PC-9 (cell line): ENCODE results near the gene SYMPK.

Source experiments
- EZH2 ChIP-seq: fragments of 200-600 bp; sonication (generic); IDR thresholded peaks from 2 replicates; pipeline ENCODE4 v1.8.0; 2017; ENCODE audit warnings: antibody characterized with exemption, low read depth
- TF ChIP-seq, protein P1 (sequence below): fragments of 200-600 bp; sonication (generic); conservative IDR thresholded peaks from 2 replicates; pipeline ENCODE4 v1.6.1; 2017; ENCODE audit warnings: mixed run types, antibody characterized with exemption, mild to moderate bottlenecking, moderate library complexity

DNA sequence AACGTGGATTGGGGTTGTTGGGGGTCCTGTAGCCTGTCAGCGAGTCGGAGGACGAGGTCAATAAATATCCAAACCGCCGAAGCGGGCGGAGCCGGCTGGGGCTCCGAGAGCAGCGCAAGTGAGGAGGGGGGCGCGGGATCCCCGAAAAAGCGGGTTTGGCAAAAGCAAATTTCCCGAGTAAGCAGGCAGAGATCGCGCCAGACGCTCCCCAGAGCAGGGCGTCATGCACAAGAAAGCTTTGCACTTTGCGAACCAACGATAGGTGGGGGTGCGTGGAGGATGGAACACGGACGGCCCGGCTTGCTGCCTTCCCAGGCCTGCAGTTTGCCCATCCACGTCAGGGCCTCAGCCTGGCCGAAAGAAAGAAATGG lies 93.1 kb downstream of the SYMPK start:
- TF ChIP-seq, protein P1, sequence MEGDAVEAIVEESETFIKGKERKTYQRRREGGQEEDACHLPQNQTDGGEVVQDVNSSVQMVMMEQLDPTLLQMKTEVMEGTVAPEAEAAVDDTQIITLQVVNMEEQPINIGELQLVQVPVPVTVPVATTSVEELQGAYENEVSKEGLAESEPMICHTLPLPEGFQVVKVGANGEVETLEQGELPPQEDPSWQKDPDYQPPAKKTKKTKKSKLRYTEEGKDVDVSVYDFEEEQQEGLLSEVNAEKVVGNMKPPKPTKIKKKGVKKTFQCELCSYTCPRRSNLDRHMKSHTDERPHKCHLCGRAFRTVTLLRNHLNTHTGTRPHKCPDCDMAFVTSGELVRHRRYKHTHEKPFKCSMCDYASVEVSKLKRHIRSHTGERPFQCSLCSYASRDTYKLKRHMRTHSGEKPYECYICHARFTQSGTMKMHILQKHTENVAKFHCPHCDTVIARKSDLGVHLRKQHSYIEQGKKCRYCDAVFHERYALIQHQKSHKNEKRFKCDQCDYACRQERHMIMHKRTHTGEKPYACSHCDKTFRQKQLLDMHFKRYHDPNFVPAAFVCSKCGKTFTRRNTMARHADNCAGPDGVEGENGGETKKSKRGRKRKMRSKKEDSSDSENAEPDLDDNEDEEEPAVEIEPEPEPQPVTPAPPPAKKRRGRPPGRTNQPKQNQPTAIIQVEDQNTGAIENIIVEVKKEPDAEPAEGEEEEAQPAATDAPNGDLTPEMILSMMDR = no peak
- no peak for TF ChIP-seq EZH2
